Measurements from ENCODE around the gene PIP5K1C. TPM values are rescaled to one million over a fixed set of nuclear protein-coding genes. Genes with fewer than 3 reads are reported as not detected.
"Not testable (repeated sequence)": the region's sequence is repeated elsewhere in the genome, so short reads cannot be mapped to it uniquely, and the experiment has no call there.

The PIP5K1C gene
- total RNA-seq, 4 donors from 2014 or later = 16.1 to 21.1 (median 17.4) TPM

DNA sequence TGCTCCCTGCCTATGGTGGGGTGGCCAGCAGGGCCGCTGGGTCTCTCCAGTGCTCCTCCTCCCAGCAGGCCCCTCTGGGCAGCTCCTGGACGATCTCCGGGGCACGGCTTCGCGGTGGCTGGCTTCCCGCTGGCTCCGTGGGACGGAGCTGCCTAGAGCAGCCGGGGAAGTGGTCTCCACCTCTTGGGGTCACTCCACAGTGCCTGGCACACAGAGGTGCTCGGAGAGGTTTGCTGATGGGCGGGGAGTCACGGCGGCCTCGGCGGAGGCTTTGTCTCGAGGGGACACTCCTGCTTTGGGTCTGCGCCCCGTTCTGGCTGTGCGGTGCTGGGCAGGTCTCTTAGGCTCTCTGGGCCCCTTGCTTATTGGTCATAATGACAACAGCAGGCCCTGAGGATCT is 63.8 kb downstream of the PIP5K1C start:
- ATAC-seq (ENCODE audit: low FRiP score) (no peak), DNase-seq (ENCODE audit: low spot score) (no peak)
- TF ChIP-seq, protein P1, sequence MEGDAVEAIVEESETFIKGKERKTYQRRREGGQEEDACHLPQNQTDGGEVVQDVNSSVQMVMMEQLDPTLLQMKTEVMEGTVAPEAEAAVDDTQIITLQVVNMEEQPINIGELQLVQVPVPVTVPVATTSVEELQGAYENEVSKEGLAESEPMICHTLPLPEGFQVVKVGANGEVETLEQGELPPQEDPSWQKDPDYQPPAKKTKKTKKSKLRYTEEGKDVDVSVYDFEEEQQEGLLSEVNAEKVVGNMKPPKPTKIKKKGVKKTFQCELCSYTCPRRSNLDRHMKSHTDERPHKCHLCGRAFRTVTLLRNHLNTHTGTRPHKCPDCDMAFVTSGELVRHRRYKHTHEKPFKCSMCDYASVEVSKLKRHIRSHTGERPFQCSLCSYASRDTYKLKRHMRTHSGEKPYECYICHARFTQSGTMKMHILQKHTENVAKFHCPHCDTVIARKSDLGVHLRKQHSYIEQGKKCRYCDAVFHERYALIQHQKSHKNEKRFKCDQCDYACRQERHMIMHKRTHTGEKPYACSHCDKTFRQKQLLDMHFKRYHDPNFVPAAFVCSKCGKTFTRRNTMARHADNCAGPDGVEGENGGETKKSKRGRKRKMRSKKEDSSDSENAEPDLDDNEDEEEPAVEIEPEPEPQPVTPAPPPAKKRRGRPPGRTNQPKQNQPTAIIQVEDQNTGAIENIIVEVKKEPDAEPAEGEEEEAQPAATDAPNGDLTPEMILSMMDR (IDR thresholded peaks at IDR 0.05) = no peak

DNA sequence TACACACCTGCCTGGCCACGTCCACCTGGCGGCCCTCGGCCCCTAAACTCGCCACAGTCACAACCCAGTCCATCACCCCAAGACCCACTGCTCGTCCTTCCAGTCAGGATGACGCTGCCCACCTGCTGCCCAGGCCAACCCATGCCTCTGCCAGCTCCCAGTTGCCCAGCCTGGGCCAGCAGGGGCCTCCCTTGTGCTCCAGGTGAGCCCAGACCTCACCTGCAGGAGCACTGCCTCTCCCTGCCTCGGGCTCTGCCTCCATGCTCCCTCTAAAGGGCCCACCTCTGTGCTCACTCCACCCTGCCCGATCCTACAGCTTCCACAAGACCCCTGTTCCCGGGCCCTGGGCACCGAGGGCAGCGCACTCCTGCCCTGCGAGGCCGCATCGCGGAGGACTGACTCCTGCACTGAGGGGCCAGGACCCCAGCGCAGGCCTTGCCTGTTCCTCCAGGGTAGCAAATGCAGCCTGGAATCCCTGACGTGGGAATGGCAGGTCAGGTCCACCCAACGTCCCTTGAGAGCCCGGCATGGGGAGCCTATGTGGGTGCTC is 65.7 kb downstream of the PIP5K1C start:
- TF ChIP-seq, protein P1 (IDR thresholded peaks at IDR 0.05) = no peak
- DNase-seq (ENCODE audit: low spot score) (no peak), ATAC-seq (ENCODE audit: low FRiP score) (no peak)

DNA sequence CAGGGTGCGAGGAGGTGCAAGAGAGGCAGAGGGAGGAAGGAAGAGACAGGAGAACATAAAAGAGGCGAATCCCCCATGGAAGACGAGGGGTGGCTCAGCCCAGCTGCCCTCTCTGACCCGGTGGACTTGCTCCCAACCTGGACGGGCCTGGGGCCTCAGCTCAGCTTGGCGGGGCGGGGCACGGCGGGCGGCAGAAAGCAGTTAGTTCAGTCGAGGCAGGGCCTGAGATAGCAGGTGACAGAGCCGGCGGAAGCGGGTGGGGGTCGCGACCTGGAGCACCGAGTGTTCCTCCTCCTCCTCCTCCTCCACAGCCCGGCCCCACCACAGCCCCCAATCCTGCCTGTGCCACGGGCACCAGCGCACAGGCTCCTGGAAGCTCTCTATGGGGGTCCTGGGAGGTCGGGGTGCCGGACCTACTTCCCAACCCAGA is 66.7 kb downstream of the PIP5K1C start:
- no peak for ATAC-seq (ENCODE audit: low FRiP score)
- DNase-seq (ENCODE audit: low spot score) = no peak
- TF ChIP-seq, protein P1 (IDR thresholded peaks at IDR 0.05) = no peak

DNA sequence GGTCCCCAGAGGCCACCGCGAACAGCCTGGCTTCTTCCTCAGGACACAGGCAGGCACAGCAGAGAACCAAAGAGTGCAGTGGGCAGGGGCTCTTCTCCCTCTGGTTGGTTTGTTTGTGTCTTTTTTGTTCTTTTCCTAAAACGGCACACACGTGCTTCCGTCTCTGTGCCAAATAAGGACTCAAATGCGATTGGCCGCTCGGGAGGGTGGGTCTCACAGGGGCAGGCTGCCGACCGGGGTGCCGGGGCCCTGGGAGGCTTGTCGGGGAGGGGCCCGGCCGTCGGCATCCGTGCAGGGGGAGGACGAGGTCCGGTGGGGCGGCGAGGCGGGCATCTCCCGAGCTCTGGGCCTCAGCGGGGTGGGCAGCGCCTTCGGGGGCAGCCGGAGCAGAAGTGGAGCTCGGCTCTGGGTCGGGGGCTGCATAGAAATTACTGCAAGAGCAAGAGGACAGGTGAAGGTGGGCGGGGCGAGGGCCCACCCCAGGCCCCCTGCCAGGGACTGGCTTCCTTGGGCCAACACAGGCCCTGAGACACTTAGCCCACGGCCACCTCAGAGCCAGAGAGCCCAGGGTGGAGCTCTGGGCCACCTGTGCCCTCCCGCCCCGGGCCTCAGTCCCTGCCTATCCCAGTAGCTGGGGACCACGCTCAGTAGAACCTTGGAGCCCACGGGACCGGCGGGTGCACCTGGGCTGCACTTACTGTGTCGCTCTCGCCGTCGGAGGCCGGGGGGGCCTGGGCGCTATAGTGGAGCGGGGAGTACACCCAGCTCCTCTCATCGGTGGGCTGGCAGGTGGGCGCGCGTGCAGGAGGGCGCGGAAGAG is 67.3 kb downstream of the PIP5K1C start:
- no peak for DNase-seq (ENCODE audit: low spot score)
- TF ChIP-seq, protein P1 (IDR thresholded peaks at IDR 0.05) = no peak
- no peak for ATAC-seq (ENCODE audit: low FRiP score)

DNA sequence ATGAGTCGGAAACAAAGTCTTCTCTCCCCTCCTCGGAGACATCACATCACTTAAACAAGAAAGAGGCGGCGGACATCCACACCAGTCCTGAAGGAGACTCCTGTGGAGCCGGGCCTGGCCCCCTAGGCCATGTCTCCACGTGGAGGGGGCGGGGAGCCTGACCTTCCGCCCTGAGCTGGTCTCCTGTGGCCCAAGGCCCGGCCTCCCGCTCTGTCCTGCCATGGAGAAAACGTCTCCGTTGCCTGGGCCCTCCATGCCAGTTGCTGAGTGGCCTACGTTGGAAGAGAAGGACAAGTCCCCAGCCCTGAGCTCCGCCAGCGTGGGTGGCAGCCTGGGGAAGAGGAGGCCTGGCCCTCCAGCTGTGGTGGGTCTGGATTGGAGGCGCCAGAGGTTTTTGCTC is 68.2 kb downstream of the PIP5K1C start:
- ATAC-seq (ENCODE audit: low FRiP score) (no peak), DNase-seq (ENCODE audit: low spot score) (no peak)
- TF ChIP-seq, protein P1 (IDR thresholded peaks at IDR 0.05) = no peak

DNA sequence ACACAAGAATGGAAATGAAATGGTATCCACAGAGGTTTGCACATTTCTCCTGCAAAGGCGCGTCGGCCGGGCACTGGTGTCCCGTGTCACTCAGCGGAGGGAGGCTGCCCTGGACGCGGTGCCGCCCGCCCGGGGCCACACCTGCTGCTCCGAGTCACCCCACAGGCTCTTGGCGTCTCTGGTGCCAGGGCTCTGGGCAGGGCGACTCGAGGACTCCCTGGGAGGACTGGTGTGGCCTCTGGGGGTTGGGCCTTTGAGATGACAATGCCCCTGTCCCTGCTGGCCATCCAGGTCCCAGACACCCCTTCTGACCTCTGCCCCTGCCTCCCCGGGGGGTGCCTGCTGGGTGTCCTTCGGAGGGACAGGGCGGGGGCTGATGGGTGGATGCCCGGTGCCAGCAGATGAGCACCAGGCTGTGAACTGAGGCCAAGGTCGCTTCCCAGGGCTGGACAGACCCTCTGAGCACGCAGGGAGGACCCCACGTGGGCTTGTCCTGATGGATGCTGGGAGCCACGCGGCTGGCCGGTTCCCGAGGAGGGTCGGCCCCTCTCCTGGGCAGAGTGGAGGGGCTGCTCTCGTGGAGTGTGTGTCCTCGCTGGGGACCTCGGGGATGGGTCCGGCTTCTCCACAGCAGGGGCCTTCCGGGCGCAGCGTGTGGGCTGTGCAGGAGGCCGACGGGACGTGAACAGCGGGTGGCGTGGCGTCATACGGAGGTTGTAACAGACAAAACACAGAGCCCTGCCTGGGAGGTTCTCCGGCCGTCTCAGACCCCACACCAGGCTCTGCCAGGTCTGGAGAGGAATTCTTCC is 69.0 kb downstream of the PIP5K1C start:
- TF ChIP-seq, protein P1 (IDR thresholded peaks at IDR 0.05) = no peak
- no peak for ATAC-seq (ENCODE audit: low FRiP score)
- no peak for DNase-seq (ENCODE audit: low spot score)

DNA sequence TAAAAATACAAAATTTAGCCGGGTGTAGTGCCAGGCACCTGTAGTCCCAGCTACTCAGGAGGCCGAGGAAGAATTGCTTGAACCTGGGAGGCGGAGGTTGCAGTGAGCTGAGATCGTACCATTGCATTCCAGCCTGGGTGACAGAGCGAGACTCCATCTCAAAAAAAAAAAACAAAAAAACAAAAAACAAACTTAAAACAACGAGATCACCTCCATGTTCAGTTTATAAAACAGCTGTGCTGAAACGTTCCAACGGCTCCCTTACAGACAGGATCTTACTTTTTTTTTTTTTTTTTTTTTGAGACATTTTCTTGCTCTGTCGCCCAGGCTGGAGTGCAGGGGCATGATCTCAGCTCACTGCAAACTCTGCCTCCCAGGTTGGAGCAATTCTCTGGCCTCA is 71.5 kb downstream of the PIP5K1C start:
- not testable (repeated sequence) for ATAC-seq (ENCODE audit: low FRiP score); DNase-seq (ENCODE audit: low spot score)
